B cell (primary cell): ENCODE measurements around the gene SPATA3. TPM values are rescaled to one million over a fixed set of nuclear protein-coding genes. Genes with fewer than 3 reads are reported as not detected.

Source experiments
- ATAC-seq: fragments of 200-7000 bp; cut with Tn5 transposase; one replicate; pipeline ENCODE4 v1.10.0; 2021; ENCODE audit warnings: low read depth, mild to moderate bottlenecking, moderate number of reproducible peaks, moderate library complexity
- CTCF ChIA-PET: fragments of 350-600 bp; sonication (Branson Sonifier 250); formaldehyde crosslinking; loops from one replicate; lab custom pipeline; 2021; ENCODE audit warnings: antibody characterized with exemption, inconsistent platforms; lab: Charles Lee
- POLR2A ChIA-PET: fragments of 350-600 bp; sonication (Branson Sonifier 250); formaldehyde crosslinking; loops from one replicate; lab custom pipeline; 2021; ENCODE audit warnings: antibody characterized with exemption; lab: Charles Lee
- DNase-seq: peaks from one replicate; pipeline ENCODE4 v3.0.0; 2013
- H2AFZ ChIP-seq: 2 replicates; pipeline ENCODE4 v1.6.1; 2012; ENCODE audit warnings: mild to moderate bottlenecking, low read depth, low read length; ENCODE audit not compliant: insufficient read depth, poor library complexity, severe bottlenecking
- H3K27ac ChIP-seq, 2 donors: 1 replicate in 1 of 2; 2 replicates in 1 of 2; pipeline ENCODE4 v1.5.1; 2012 to 2013; ENCODE audit warnings: low read length in 2 of 2, mild to moderate bottlenecking in 2 of 2, moderate library complexity in 1 of 2
- H3K27me3 ChIP-seq, 4 experiments: fragments of 200-600 bp in 1 of 4; sonication (generic) in 1 of 4; replicated peaks in 1 of 4; 1 replicate in 2 of 4; 2 replicates in 2 of 4; pipeline versions ENCODE4 v1.6.1 to v1.7.0; 2013 to 2016; ENCODE audit warnings: low read length in 3 of 4, mild to moderate bottlenecking in 2 of 4, mixed read lengths in 1 of 4, moderate library complexity in 1 of 4; ENCODE audit not compliant: insufficient read depth in 4 of 4, control insufficient read depth in 3 of 4; ENCODE audit errors: control extremely low read depth in 1 of 4
- H3K36me3 ChIP-seq, 2 experiments: replicated peaks in 1 of 2; 1 replicate in 1 of 2; 2 replicates in 1 of 2; pipeline versions ENCODE4 v1.6.1 to v1.7.1; 2013; ENCODE audit warnings: low read length in 1 of 2; ENCODE audit not compliant: insufficient read depth in 2 of 2, control insufficient read depth in 1 of 2; ENCODE audit errors: control extremely low read depth in 1 of 2, extremely low read depth in 1 of 2
- H3K4me1 ChIP-seq, 2 donors: fragments of 200-600 bp in 1 of 2; sonication (generic) in 1 of 2; 1 replicate in 1 of 2; 2 replicates in 1 of 2; pipeline versions ENCODE4 v1.5.1 to v1.6.1; 2013 to 2017; ENCODE audit warnings: low read length in 2 of 2; ENCODE audit not compliant: control insufficient read depth in 2 of 2, insufficient read depth in 2 of 2
- H3K4me2 ChIP-seq: replicated peaks from 2 replicates; pipeline ENCODE3; 2012; ENCODE audit warnings: mild to moderate bottlenecking, low read depth, low read length; ENCODE audit not compliant: poor library complexity, severe bottlenecking
- H3K4me3 ChIP-seq, 5 experiments: fragments of 200-600 bp in 1 of 5; sonication (generic) in 1 of 5; 1 replicate in 3 of 5; 2 replicates in 2 of 5; pipeline versions ENCODE4 v1.5.1 to v1.7.0; 2011 to 2016; ENCODE audit warnings: low read length in 4 of 5, mild to moderate bottlenecking in 4 of 5, low read depth in 2 of 5, control low read depth in 1 of 5, moderate library complexity in 1 of 5; ENCODE audit not compliant: insufficient read depth in 1 of 5; ENCODE audit errors: control extremely low read depth in 1 of 5, extremely low read depth in 1 of 5
- H3K79me2 ChIP-seq: fragments of 200-600 bp; sonication (generic); one replicate; pipeline ENCODE4 v1.6.0; 2016; ENCODE audit warnings: low read length; ENCODE audit not compliant: control insufficient read depth, insufficient read depth
- H3K9ac ChIP-seq: fragments of 200-600 bp; sonication (generic); 2 replicates; pipeline ENCODE4 v1.6.1; 2017; ENCODE audit warnings: mild to moderate bottlenecking, low read length, moderate library complexity
- H3K9me3 ChIP-seq, 3 donors: one replicate each; pipeline versions ENCODE4 v1.6.1 to v1.7.1; 2013; ENCODE audit warnings: low read length in 2 of 3; ENCODE audit not compliant: control insufficient read depth in 2 of 3, insufficient read depth in 1 of 3; ENCODE audit errors: control extremely low read depth in 1 of 3
- H4K20me1 ChIP-seq: 2 replicates; pipeline ENCODE4 v1.6.0; 2012; ENCODE audit warnings: mild to moderate bottlenecking, low read length; ENCODE audit not compliant: insufficient read depth, control insufficient read depth, poor library complexity, severe bottlenecking
- H3K27ac Mint-ChIP-seq: one replicate; pipeline ENCODE4 v1.8.0; 2021; ENCODE audit warnings: mixed read lengths
- H3K27me3 Mint-ChIP-seq: one replicate; pipeline ENCODE4 v1.8.0; 2021; ENCODE audit warnings: mixed read lengths
- H3K4me1 Mint-ChIP-seq: one replicate; pipeline ENCODE4 v1.8.0; 2021; ENCODE audit warnings: mixed read lengths
- H3K4me3 Mint-ChIP-seq: one replicate; pipeline ENCODE4 v1.8.0; 2021; ENCODE audit warnings: mixed read lengths
- H3K9me3 Mint-ChIP-seq: one replicate; pipeline ENCODE4 v1.8.0; 2022; ENCODE audit warnings: mixed read lengths; ENCODE audit not compliant: insufficient read depth
- CTCF ChIP-seq: fragments of 200-600 bp; IDR thresholded peaks from one replicate; pipeline ENCODE4 v1.8.0; 2022; ENCODE audit warnings: antibody characterized with exemption, mild to moderate bottlenecking
- EZH2 ChIP-seq: IDR thresholded peaks from 2 replicates; pipeline ENCODE4 v1.6.1; 2012; ENCODE audit warnings: borderline replicate concordance, low read depth, mild to moderate bottlenecking, moderate library complexity, low read length; ENCODE audit not compliant: insufficient read depth, poor library complexity, severe bottlenecking
- WGBS: methylation state at CpG from one replicate; pipeline ENCODE4 v1.1.5; 2013; ENCODE audit warnings: missing lambda C conversion rate; ENCODE audit not compliant: insufficient coverage; 5-methylcytosine and 5-hydroxymethylcytosine counted together
- intact Hi-C: fragments of 100-400 bp; cut with micrococcal nuclease; formaldehyde crosslinking; loops from one replicate; pipeline ENCODE4 v1.10.0; 2022
- polyA plus RNA-seq: library from polyadenylated mRNA; depleted of rRNA; stranded (reverse); fragments of >200 nt; gene quantifications from 2 replicates; pipeline ENCODE4 v1.2.3, GENCODE V29; 2012
- total RNA-seq, 2 donors: library from RNA; stranded (reverse); fragments of 120-200 nt in 1 of 2; gene quantifications; 1 replicate in 1 of 2; 2 replicates in 1 of 2; pipeline versions ENCODE4 v1.2.3 to v1.2.4, GENCODE V29; 2013 to 2022

Gene SPATA3
- total and polyA plus RNA-seq, 2 donors (not counting 1 experiment from before 2014, with no cell fraction given), result not detected

GRCh38 chr2:230975927-230976326, 20.0 kb upstream of the SPATA3 start:
- peaks cover 10 to 17% of the 10 kb centered on the region in 2 donors for H3K4me1 ChIP-seq
- no peak for DNase-seq
- ChIA-PET CTCF (interaction anchor here (1.3 to 2.0 kb wide), 5 partner anchors 9 to 128 kb away, joined by 3 to 10 read pairs (median 5); partner anchors contain the start of gene GPR55), POLR2A (interaction anchor here (0.7 kb wide), 2 partner anchors 23 to 909 kb away, joined by 4 read pairs; no protein-coding TSS in a partner anchor)
- no peak overlapping the region for H3K4me3 ChIP-seq
- Mint-ChIP-seq H3K4me3 (peak overlapping the region; percentile 40), H3K9me3 (no peaks in the 10 kb centered on the region), H3K4me1 (peaks cover 29% of the 10 kb centered on the region), H3K27ac (no peak overlapping the region), H3K27me3 (peaks cover 18% of the 10 kb centered on the region)
- ATAC-seq, result no peak
- intact Hi-C loops, result no loop called here
- no peaks in the 10 kb centered on the region for H3K9me3 ChIP-seq
- H3K9ac ChIP-seq, result no peak overlapping the region
- no peaks in the 10 kb centered on the region for H4K20me1 ChIP-seq
- TF ChIP-seq CTCF (no peak), EZH2 (no peak)
- H2AFZ ChIP-seq, result no peak overlapping the region
- WGBS, result 56% methylated on average over 9 of the region's 11 CpGs
- no peaks in the 10 kb centered on the region for H3K79me2 ChIP-seq
- H3K27me3 ChIP-seq, result peaks cover 0 to 3% (median 0%) of the 10 kb centered on the region in 4 experiments
- no peak overlapping the region for H3K27ac ChIP-seq
- no peak overlapping the region for H3K4me2 ChIP-seq
- H3K36me3 ChIP-seq, result no peaks in the 10 kb centered on the region

- Mint-ChIP-seq H3K27ac (no peak overlapping the region), H3K9me3 (no peaks in the 10 kb centered on the region), H3K27me3 (peaks cover 21% of the 10 kb centered on the region), H3K4me1 (peaks cover 29% of the 10 kb centered on the region), H3K4me3 (peak overlapping the region; percentile 23)
- TF ChIP-seq EZH2 (no peak), CTCF (no peak)
- ATAC-seq, result no peak
- Histone ChIP-seq H3K27ac (no peak overlapping the region), H2AFZ (no peak overlapping the region), H3K9ac (no peak overlapping the region), H3K4me3 (no peak overlapping the region), H3K79me2 (no peaks in the 10 kb centered on the region), H3K36me3 (no peaks in the 10 kb centered on the region), H3K4me1 (peaks cover 10 to 17% of the 10 kb centered on the region in 2 donors), H4K20me1 (no peaks in the 10 kb centered on the region), H3K9me3 (no peaks in the 10 kb centered on the region), H3K4me2 (no peak overlapping the region), H3K27me3 (peaks cover 0 to 3% (median 0%) of the 10 kb centered on the region in 4 experiments)
- no peak for DNase-seq
- WGBS, result 75% methylated on average over 6 of the region's 6 CpGs
- CTCF ChIA-PET, result no interaction called here
- intact Hi-C loops, result no loop called here
- POLR2A ChIA-PET, result no interaction called here
These were observed 19.2 kb upstream of the SPATA3 start for GRCh38 chr2:230976671-230977171.
